Kidney epithelial cell (primary cell): ENCODE measurements around the gene PRADC1. TPM values are rescaled to one million over a fixed set of nuclear protein-coding genes. Genes with fewer than 3 reads are reported as not detected.

Source experiments
- DNase-seq: peaks from one replicate; pipeline ENCODE4 v3.0.0-alpha.2; 2010; ENCODE audit warnings: low read depth
- H3K27me3 ChIP-seq: 2 replicates; pipeline ENCODE4 v1.6.0; 2011; ENCODE audit warnings: low read length; ENCODE audit not compliant: control insufficient read depth, insufficient read depth
- H3K36me3 ChIP-seq: 2 replicates; pipeline ENCODE4 v1.5.1; 2011; ENCODE audit warnings: low read length; ENCODE audit not compliant: control insufficient read depth, insufficient read depth
- H3K4me3 ChIP-seq: 2 replicates; pipeline ENCODE4 v1.5.1; 2011; ENCODE audit warnings: low read depth, mild to moderate bottlenecking, control low read depth, low read length
- CTCF ChIP-seq: IDR thresholded peaks from 2 replicates; pipeline ENCODE4 v1.5.1; 2011; ENCODE audit warnings: mild to moderate bottlenecking, moderate library complexity, low read length, control low read depth, inconsistent platforms; ENCODE audit not compliant: insufficient read depth, poor library complexity, severe bottlenecking
- total RNA-seq: library from RNA; depleted of rRNA; stranded (reverse); fragments of >200 nt; gene quantifications from 2 replicates; pipeline ENCODE4 v1.2.3, GENCODE V29; 2015

Gene PRADC1
- total RNA-seq, 1 donor from 2014 or later = 6.6 TPM

GRCh38 chr2:73225513-73226360 is 7.3 kb downstream of the PRADC1 start:
- no peak for DNase-seq
- Histone ChIP-seq H3K36me3 (peaks cover 1% of the 10 kb centered on the region), H3K4me3 (no peak overlapping the region), H3K27me3 (no peaks in the 10 kb centered on the region)
- TF ChIP-seq CTCF = no peak

- no peak for DNase-seq
- Histone ChIP-seq H3K27me3 (no peaks in the 10 kb centered on the region), H3K36me3 (peaks cover 1% of the 10 kb centered on the region), H3K4me3 (no peak overlapping the region)
- TF ChIP-seq CTCF = no peak
Measured at GRCh38 chr2:73223821-73224220, 9.2 kb downstream of the PRADC1 start.

- no peak for DNase-seq
- TF ChIP-seq CTCF = no peak
- H3K4me3 ChIP-seq = no peak overlapping the region
- no peaks in the 10 kb centered on the region for H3K36me3 ChIP-seq
- H3K27me3 ChIP-seq = no peaks in the 10 kb centered on the region
Measured at GRCh38 chr2:73218298-73218697, 14.7 kb downstream of the PRADC1 start.

GRCh38 chr2:73217826-73218225 is 15.2 kb downstream of the PRADC1 start:
- Histone ChIP-seq H3K4me3 (no peak overlapping the region), H3K27me3 (no peaks in the 10 kb centered on the region), H3K36me3 (no peaks in the 10 kb centered on the region)
- TF ChIP-seq CTCF = no peak
- DNase-seq = no peak

GRCh38 chr2:73217160-73217559 is 15.9 kb downstream of the PRADC1 start:
- H3K27me3 ChIP-seq = no peaks in the 10 kb centered on the region
- TF ChIP-seq CTCF = no peak
- H3K36me3 ChIP-seq = no peaks in the 10 kb centered on the region

GRCh38 chr2:73215254-73215653 is 17.8 kb downstream of the PRADC1 start:
- H3K4me3 ChIP-seq = no peak overlapping the region
- TF ChIP-seq CTCF = no peak
- no peak for DNase-seq

More at GRCh38 chr2:73217160-73217559, 15.9 kb downstream of the PRADC1 start:
- H3K4me3 ChIP-seq = no peak overlapping the region
- DNase-seq = no peak

More at GRCh38 chr2:73215254-73215653, 17.8 kb downstream of the PRADC1 start:
- no peaks in the 10 kb centered on the region for H3K36me3 ChIP-seq
- no peaks in the 10 kb centered on the region for H3K27me3 ChIP-seq
